ENCODE results near the gene FOXP1. TPM values are rescaled to one million over a fixed set of nuclear protein-coding genes. Genes with fewer than 3 reads are reported as not detected.

Gene FOXP1
- total and polyA plus RNA-seq, 2 of the 13 experiments (the other 11 are each of a cell fraction or from before 2014, with no cell fraction given): 40.4 to 59.0 TPM

DNA sequence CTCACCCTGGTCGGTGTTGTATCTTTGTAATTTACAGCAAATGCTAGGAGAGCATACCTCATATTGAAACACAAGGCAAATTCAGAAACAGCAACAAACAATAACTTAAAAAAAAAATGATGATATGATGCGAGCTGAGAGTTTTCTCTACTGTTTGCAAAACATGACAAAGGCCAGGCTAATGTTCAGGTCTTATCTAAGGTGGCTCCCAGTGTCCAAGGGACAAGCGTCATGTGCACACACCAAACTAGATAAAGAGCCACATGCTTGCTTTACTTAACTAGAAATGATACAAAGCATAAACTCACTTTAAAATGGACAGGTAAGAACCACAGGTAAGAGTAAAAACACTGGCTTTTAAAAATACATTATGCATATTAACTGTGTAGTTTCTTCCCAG, 375.9 kb downstream of the FOXP1 start (continued):
- TF ChIP-seq ZNF609 (CRISPR knock-in tag; IDR thresholded peaks at IDR 0.05; ENCODE audit: borderline replicate concordance) (peak; percentile 48; the same call in 1 of the 2 replicates), ZNF362 (CRISPR knock-in tag; IDR thresholded peaks at IDR 0.05; ENCODE audit: borderline replicate concordance) (peak; percentile 54; the same call in 1 of the 2 replicates), NR2C2 (CRISPR knock-in tag; IDR thresholded peaks at IDR 0.05; ENCODE audit: borderline replicate concordance) (0 out of 2 replicates have a peak, but pooled peaks have one; percentile 25), SALL1 (CRISPR knock-in tag; IDR thresholded peaks at IDR 0.05) (peak; percentile 55; the same call in 1 of the 2 replicates), ZNF558 (CRISPR knock-in tag; IDR thresholded peaks at IDR 0.05; ENCODE audit: borderline replicate concordance) (no peak), FOXA1 (IDR thresholded peaks at IDR 0.05) (no peak), FOXA1 (CRISPR knock-in tag; IDR thresholded peaks at IDR 0.05) (peak; percentile 41; the same call in 1 of the 2 replicates), FOXP4 (CRISPR knock-in tag; IDR thresholded peaks at IDR 0.05) (peak; percentile 82), IKZF4 (CRISPR knock-in tag; IDR thresholded peaks at IDR 0.05; ENCODE audit: borderline replicate concordance, low read depth, not compliant biosample characterization) (no peak), ZKSCAN8 (CRISPR knock-in tag; IDR thresholded peaks at IDR 0.05; ENCODE audit: borderline replicate concordance) (no peak), TFE3 (CRISPR knock-in tag; IDR thresholded peaks at IDR 0.05) (peak; percentile 64; the same call in 1 of the 2 replicates), ZNF138 (CRISPR knock-in tag; IDR thresholded peaks at IDR 0.05; ENCODE audit: low read depth) (no peak), CC2D1A (CRISPR knock-in tag; IDR thresholded peaks at IDR 0.05) (no peak)
- TF ChIP-seq, protein P1, sequence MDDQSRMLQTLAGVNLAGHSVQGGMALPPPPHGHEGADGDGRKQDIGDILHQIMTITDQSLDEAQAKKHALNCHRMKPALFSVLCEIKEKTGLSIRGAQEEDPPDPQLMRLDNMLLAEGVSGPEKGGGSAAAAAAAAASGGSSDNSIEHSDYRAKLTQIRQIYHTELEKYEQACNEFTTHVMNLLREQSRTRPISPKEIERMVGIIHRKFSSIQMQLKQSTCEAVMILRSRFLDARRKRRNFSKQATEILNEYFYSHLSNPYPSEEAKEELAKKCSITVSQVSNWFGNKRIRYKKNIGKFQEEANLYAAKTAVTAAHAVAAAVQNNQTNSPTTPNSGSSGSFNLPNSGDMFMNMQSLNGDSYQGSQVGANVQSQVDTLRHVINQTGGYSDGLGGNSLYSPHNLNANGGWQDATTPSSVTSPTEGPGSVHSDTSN (CRISPR knock-in tag; IDR thresholded peaks at IDR 0.05; ENCODE audit: borderline replicate concordance): no peak
- TF ChIP-seq, protein P2, sequence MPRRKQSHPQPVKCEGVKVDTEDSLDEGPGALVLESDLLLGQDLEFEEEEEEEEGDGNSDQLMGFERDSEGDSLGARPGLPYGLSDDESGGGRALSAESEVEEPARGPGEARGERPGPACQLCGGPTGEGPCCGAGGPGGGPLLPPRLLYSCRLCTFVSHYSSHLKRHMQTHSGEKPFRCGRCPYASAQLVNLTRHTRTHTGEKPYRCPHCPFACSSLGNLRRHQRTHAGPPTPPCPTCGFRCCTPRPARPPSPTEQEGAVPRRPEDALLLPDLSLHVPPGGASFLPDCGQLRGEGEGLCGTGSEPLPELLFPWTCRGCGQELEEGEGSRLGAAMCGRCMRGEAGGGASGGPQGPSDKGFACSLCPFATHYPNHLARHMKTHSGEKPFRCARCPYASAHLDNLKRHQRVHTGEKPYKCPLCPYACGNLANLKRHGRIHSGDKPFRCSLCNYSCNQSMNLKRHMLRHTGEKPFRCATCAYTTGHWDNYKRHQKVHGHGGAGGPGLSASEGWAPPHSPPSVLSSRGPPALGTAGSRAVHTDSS (CRISPR knock-in tag; conservative IDR thresholded peaks at IDR 0.05): no peak
- TF ChIP-seq, protein P3, sequence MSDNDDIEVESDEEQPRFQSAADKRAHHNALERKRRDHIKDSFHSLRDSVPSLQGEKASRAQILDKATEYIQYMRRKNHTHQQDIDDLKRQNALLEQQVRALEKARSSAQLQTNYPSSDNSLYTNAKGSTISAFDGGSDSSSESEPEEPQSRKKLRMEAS (IDR thresholded peaks at IDR 0.05): peak; percentile 58; the same call in 1 of the 2 replicates
